A549 (cell line): ENCODE measurements around the gene EAF1. TPM values are rescaled to one million over a fixed set of nuclear protein-coding genes. Genes with fewer than 3 reads are reported as not detected.

ENCODE experiments used
- ATAC-seq, 2 experiments: fragments of 200-7000 bp in 1 of 2; fragments of >200 bp in 1 of 2; cut with Nextera tagmentation in 1 of 2; cut with Tn5 transposase in 1 of 2; 3 replicates each; pipeline versions ENCODE4 v1.8.0 to v1.9.1; 2018 to 2020; ENCODE audit warnings: mild to moderate bottlenecking in 1 of 2, moderate library complexity in 1 of 2
- CTCF ChIA-PET: fragments of 300-600 bp; sonication (Branson Sonifier 250); formaldehyde crosslinking; extraction: SDS; loops from one replicate; lab custom pipeline; 2021; ENCODE audit warnings: antibody characterized with exemption, inconsistent platforms; lab: Yijun Ruan, JAX
- POLR2A ChIA-PET: fragments of 350-600 bp; formaldehyde crosslinking; extraction: SDS; loops from one replicate; lab custom pipeline; 2021; ENCODE audit warnings: antibody characterized with exemption, inconsistent platforms; lab: Yijun Ruan, JAX
- DNase-seq, 2 experiments: peaks; one replicate each; pipeline versions ENCODE4 v3.0.0 to v3.0.0-alpha.2; 2011 to 2016; ENCODE audit warnings: low read depth in 1 of 2, low spot score in 1 of 2
- FAIRE-seq: peaks from 2 replicates; lab custom pipeline; 2011; peaks lifted over from hg19 to GRCh38; lab: Jason Lieb, UNC
- H3K27ac ChIP-seq, 2 experiments: fragments of >200 bp; sonication (Bioruptor Twin); formaldehyde crosslinking; 3 replicates each; pipeline ENCODE4 v1.5.1; 2016 to 2017
- H3K4me1 ChIP-seq: fragments of >200 bp; sonication (Bioruptor Twin); formaldehyde crosslinking; 3 replicates; pipeline ENCODE4 v1.6.1; 2016
- H3K4me2 ChIP-seq: fragments of >200 bp; sonication (Bioruptor Twin); formaldehyde crosslinking; 3 replicates; pipeline ENCODE4 v1.6.1; 2016
- H3K4me3 ChIP-seq: fragments of >200 bp; sonication (Bioruptor Twin); formaldehyde crosslinking; 3 replicates; pipeline ENCODE4 v1.5.1; 2016
- H3K9me3 ChIP-seq: fragments of >200 bp; sonication (Bioruptor Twin); formaldehyde crosslinking; 3 replicates; pipeline ENCODE4 v1.6.1; 2016
- ATOH8 ChIP-seq: fragments of 250-450 bp; sonication (Bioruptor Pico); IDR thresholded peaks from 2 replicates; pipeline ENCODE4 v1.5.0; 2020; ENCODE audit warnings: low read depth, mild to moderate bottlenecking, moderate library complexity
- EHF ChIP-seq: fragments of 250-450 bp; sonication (Bioruptor Pico); IDR thresholded peaks from 2 replicates; pipeline ENCODE4 v1.5.0; 2020; ENCODE audit warnings: mild to moderate bottlenecking
- EHMT2 ChIP-seq: fragments of 200-600 bp; sonication (generic); IDR thresholded peaks from 2 replicates; pipeline ENCODE4 v1.6.1; 2016; ENCODE audit warnings: antibody characterized with exemption, low read depth, mild to moderate bottlenecking, moderate library complexity
- ELK1 ChIP-seq: fragments of 150-350 bp; IDR thresholded peaks from 2 replicates; pipeline ENCODE4 v1.6.1; 2014; ENCODE audit warnings: low read depth, mild to moderate bottlenecking, low read length
- FOXS1 ChIP-seq: fragments of 250-450 bp; sonication (Bioruptor Pico); IDR thresholded peaks from 2 replicates; pipeline ENCODE4 v1.5.0; 2020; ENCODE audit warnings: mild to moderate bottlenecking, moderate library complexity
- GATA3 ChIP-seq: IDR thresholded peaks from 2 replicates; pipeline ENCODE4 v1.6.1; 2012; ENCODE audit warnings: borderline replicate concordance
- HEYL ChIP-seq: fragments of 250-450 bp; sonication (Bioruptor Pico); IDR thresholded peaks from 2 replicates; pipeline ENCODE4 v1.8.0; 2021; ENCODE audit warnings: mild to moderate bottlenecking, moderate library complexity
- JUN ChIP-seq, 2 experiments: fragments of >200 bp; sonication (Bioruptor Twin); formaldehyde crosslinking; IDR thresholded peaks; 2 replicates in 1 of 2; 3 replicates in 1 of 2; pipeline ENCODE4 v1.6.1; 2016 to 2017
- KDM5A ChIP-seq: fragments of 200-600 bp; sonication (generic); IDR thresholded peaks from 2 replicates; pipeline ENCODE4 v1.6.1; 2016; ENCODE audit warnings: antibody characterized with exemption, mild to moderate bottlenecking
- MAFK ChIP-seq: fragments of 450-650 bp; IDR thresholded peaks from 2 replicates; pipeline ENCODE4 v1.6.1; 2014; ENCODE audit not compliant: partially characterized antibody
- MAX ChIP-seq: IDR thresholded peaks from 2 replicates; pipeline ENCODE4 v1.6.1; 2012
- MYC ChIP-seq: IDR thresholded peaks from 2 replicates; pipeline ENCODE4 v1.6.1; 2012; ENCODE audit warnings: mild to moderate bottlenecking, inconsistent platforms, low read length, improper control_type of control experiment, borderline replicate concordance
- NFE2L2 ChIP-seq: fragments of 150-350 bp; conservative IDR thresholded peaks from 2 replicates; pipeline ENCODE4 v1.6.1; 2014; ENCODE audit warnings: low read length
- NPAS2 ChIP-seq: fragments of 250-450 bp; sonication (Bioruptor Pico); IDR thresholded peaks from 2 replicates; pipeline ENCODE4 v1.8.0; 2022; ENCODE audit warnings: mild to moderate bottlenecking, moderate library complexity, borderline replicate concordance
- NR3C1 ChIP-seq: fragments of >200 bp; sonication (Bioruptor Twin); formaldehyde crosslinking; IDR thresholded peaks from 3 replicates; pipeline ENCODE4 v1.6.1; 2017
- PHF8 ChIP-seq: fragments of 200-600 bp; sonication (generic); IDR thresholded peaks from 2 replicates; pipeline ENCODE4 v1.6.1; 2016; ENCODE audit warnings: low read depth, mild to moderate bottlenecking, antibody characterized with exemption, moderate library complexity, borderline replicate concordance
- POLR2A ChIP-seq: IDR thresholded peaks from 2 replicates; pipeline ENCODE4 v1.6.1; 2012; ENCODE audit warnings: mild to moderate bottlenecking, low read length
- RFX5 ChIP-seq: fragments of 450-650 bp; IDR thresholded peaks from 2 replicates; pipeline ENCODE4 v1.7.1; 2014; ENCODE audit warnings: antibody characterized with exemption, mild to moderate bottlenecking, moderate library complexity
- TFCP2L1 ChIP-seq: fragments of 250-450 bp; sonication (Bioruptor Pico); IDR thresholded peaks from 2 replicates; pipeline ENCODE4 v1.5.0; 2021; ENCODE audit warnings: mild to moderate bottlenecking
- USF2 ChIP-seq: fragments of 450-650 bp; IDR thresholded peaks from 2 replicates; pipeline ENCODE4 v1.6.1; 2014; ENCODE audit warnings: antibody characterized with exemption
- WGBS: methylation state at CpG from one replicate; pipeline ENCODE4 v1.1.6; 2017; ENCODE audit errors: missing lambda C conversion rate; 5-methylcytosine and 5-hydroxymethylcytosine counted together
- polyA minus RNA-seq: library from RNA; depleted of rRNA, polyadenylated mRNA; stranded (reverse); fragments of >200 nt; gene quantifications from 2 replicates; pipeline ENCODE4 v1.2.3, GENCODE V29; 2011; rRNA and poly(A)+ RNA removed
- polyA plus RNA-seq, 4 experiments: library from polyadenylated mRNA; depleted of rRNA in 3 of 4; stranded (reverse); fragments of >200 nt; fragmentation: RNase III in 1 of 4; extraction: RNeasy Plus Mini Kit Qiagen cat#74134 plus additional on column Dnase treatment in 1 of 4; gene quantifications; 2 replicates in 3 of 4; 3 replicates in 1 of 4; pipeline ENCODE4 v1.2.3, GENCODE V29; 2011 to 2017
- TF ChIP-seq, protein P1 (sequence below): fragments of >200 bp; sonication (Bioruptor Twin); formaldehyde crosslinking; IDR thresholded peaks from 3 replicates; pipeline ENCODE4 v1.6.1; 2016
- TF ChIP-seq, protein P2 (sequence below): IDR thresholded peaks from 2 replicates; pipeline ENCODE4 v1.6.1; 2012; ENCODE audit warnings: low read depth, borderline replicate concordance
- TF ChIP-seq, protein P3 (sequence below): fragments of 200-600 bp; sonication (generic); IDR thresholded peaks from 2 replicates; pipeline ENCODE4 v1.6.1; 2016; ENCODE audit warnings: antibody characterized with exemption, mild to moderate bottlenecking, moderate library complexity

EAF1 gene
- polyA plus RNA-seq (2011; rRNA removed), result 18.6 and 20.7 TPM in 2 replicates
- polyA plus RNA-seq (2012; cell fraction: cytosol; rRNA removed), result 7.4 and 9.9 TPM in 2 replicates
- 6.8 and 7.2 TPM in 2 replicates for polyA plus RNA-seq (2012; cell fraction: nucleus; rRNA removed)
- polyA plus RNA-seq (2017; fragmentation: RNase III; extraction: RNeasy Plus Mini Kit Qiagen cat#74134 plus additional on column Dnase treatment), result 12.3 to 13.9 TPM (median 13.6 TPM) in 3 replicates
- 29.5 and 29.6 TPM in 2 replicates for polyA minus RNA-seq

- DNase-seq (peak; percentile 85 to 94), ATAC-seq (peak; percentile 97 to 99), FAIRE-seq (no peak)
- peak in 1 of 2 experiments; percentile 90; a peak in 4 of 5 replicates for TF ChIP-seq JUN (IDR thresholded peaks at IDR 0.05)
- no peak for TF ChIP-seq ELK1
- peak; percentile 69 for TF ChIP-seq PHF8
- TF ChIP-seq EHMT2, result no peak
- peak; percentile 69 for TF ChIP-seq KDM5A
- TF ChIP-seq MAX, result peak; percentile 77
- TF ChIP-seq POLR2A, result peak; percentile 49
- TF ChIP-seq, protein P1, sequence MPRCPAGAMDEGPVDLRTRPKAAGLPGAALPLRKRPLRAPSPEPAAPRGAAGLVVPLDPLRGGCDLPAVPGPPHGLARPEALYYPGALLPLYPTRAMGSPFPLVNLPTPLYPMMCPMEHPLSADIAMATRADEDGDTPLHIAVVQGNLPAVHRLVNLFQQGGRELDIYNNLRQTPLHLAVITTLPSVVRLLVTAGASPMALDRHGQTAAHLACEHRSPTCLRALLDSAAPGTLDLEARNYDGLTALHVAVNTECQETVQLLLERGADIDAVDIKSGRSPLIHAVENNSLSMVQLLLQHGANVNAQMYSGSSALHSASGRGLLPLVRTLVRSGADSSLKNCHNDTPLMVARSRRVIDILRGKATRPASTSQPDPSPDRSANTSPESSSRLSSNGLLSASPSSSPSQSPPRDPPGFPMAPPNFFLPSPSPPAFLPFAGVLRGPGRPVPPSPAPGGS, result peak; percentile 78
- TF ChIP-seq, protein P2, sequence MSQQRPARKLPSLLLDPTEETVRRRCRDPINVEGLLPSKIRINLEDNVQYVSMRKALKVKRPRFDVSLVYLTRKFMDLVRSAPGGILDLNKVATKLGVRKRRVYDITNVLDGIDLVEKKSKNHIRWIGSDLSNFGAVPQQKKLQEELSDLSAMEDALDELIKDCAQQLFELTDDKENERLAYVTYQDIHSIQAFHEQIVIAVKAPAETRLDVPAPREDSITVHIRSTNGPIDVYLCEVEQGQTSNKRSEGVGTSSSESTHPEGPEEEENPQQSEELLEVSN, result 0 out of 2 replicates have a peak, but pooled peaks have one; percentile 35
- peaks cover 21% of the 10 kb centered on the region; the same call in 2 of the 3 replicates for H3K4me1 ChIP-seq
- H3K27ac ChIP-seq, result peak within 1 kb of the TSS; percentile 81 to 95
- under 1% methylated on average over 28 of the region's 52 CpGs for WGBS
- peak within 1 kb of the TSS; percentile 84 for H3K4me3 ChIP-seq
- H3K4me2 ChIP-seq, result peak within 1 kb of the TSS; percentile 97
- ChIA-PET POLR2A (no interaction called here), CTCF (interaction anchor here (0.7 to 1.6 kb wide), 3 partner anchors 95 to 160 kb away, joined by 3 to 5 read pairs (median 3); partner anchors contain the start of gene SH3BP5)
- H3K9me3 ChIP-seq, result no peaks in the 10 kb centered on the region
These were observed at the start of gene EAF1, which contains the start of gene METTL6 for GRCh38 chr3:15427182-15427880. EAF1 (plus strand) TSS chr3:15427598; CDS start chr3:15427780, 182 bp downstream. METTL6 (minus strand) TSS chr3:15427544; CDS start chr3:15426511, 1,033 bp downstream.

- WGBS, result 22% methylated on average over 16 of the region's 16 CpGs
- peak overlapping the region; percentile 37 to 82; a peak in 5 of 6 replicates for H3K27ac ChIP-seq
- H3K4me3 ChIP-seq, result no peak overlapping the region
- no peaks in the 10 kb centered on the region for H3K9me3 ChIP-seq
- ATAC-seq (peak; percentile 98 to 99), FAIRE-seq (peak; percentile 73), DNase-seq (peak; percentile 46 to 94)
- H3K4me1 ChIP-seq, result no peaks in the 10 kb centered on the region
- peak overlapping the region; percentile 56 for H3K4me2 ChIP-seq
- ChIA-PET POLR2A (no interaction called here), CTCF (interaction anchor here (0.6 to 7.2 kb wide), 22 partner anchors 9 to 180 kb away, joined by 3 to 145 read pairs (median 4); partner anchors contain the start of gene SH3BP5)
- TF ChIP-seq MAX (no peak), NFE2L2 (no peak), NR3C1 (no peak), RFX5 (no peak; the same call in 1 of the 2 replicates), HEYL (no peak), MAFK (no peak), GATA3 (no peak), USF2 (no peak), NPAS2 (CRISPR knock-in tag) (no peak), MYC (no peak), EHF (CRISPR knock-in tag) (no peak), TFCP2L1 (CRISPR knock-in tag) (no peak), FOXS1 (no peak), ATOH8 (CRISPR knock-in tag) (no peak)
- TF ChIP-seq, protein P3, sequence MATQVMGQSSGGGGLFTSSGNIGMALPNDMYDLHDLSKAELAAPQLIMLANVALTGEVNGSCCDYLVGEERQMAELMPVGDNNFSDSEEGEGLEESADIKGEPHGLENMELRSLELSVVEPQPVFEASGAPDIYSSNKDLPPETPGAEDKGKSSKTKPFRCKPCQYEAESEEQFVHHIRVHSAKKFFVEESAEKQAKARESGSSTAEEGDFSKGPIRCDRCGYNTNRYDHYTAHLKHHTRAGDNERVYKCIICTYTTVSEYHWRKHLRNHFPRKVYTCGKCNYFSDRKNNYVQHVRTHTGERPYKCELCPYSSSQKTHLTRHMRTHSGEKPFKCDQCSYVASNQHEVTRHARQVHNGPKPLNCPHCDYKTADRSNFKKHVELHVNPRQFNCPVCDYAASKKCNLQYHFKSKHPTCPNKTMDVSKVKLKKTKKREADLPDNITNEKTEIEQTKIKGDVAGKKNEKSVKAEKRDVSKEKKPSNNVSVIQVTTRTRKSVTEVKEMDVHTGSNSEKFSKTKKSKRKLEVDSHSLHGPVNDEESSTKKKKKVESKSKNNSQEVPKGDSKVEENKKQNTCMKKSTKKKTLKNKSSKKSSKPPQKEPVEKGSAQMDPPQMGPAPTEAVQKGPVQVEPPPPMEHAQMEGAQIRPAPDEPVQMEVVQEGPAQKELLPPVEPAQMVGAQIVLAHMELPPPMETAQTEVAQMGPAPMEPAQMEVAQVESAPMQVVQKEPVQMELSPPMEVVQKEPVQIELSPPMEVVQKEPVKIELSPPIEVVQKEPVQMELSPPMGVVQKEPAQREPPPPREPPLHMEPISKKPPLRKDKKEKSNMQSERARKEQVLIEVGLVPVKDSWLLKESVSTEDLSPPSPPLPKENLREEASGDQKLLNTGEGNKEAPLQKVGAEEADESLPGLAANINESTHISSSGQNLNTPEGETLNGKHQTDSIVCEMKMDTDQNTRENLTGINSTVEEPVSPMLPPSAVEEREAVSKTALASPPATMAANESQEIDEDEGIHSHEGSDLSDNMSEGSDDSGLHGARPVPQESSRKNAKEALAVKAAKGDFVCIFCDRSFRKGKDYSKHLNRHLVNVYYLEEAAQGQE, result no peak
These were observed 49.2 kb upstream of the EAF1 start for GRCh38 chr3:15377961-15378791.
